HepG2 (cell line): ENCODE measurements around the gene FAAP100. TPM values are rescaled to one million over a fixed set of nuclear protein-coding genes. Genes with fewer than 3 reads are reported as not detected.
A peak's percentile ranks its signal among the peaks of the same experiment; 100 is the strongest.

Source experiments
- ATAC-seq: fragments of 200-7000 bp; cut with Tn5 transposase; 3 replicates; pipeline ENCODE4 v1.9.1; 2020; ENCODE audit warnings: mild to moderate bottlenecking, moderate library complexity
- BruUV-seq: library from RNA; stranded (reverse); fragments of 400-500 nt; replicated peaks from 2 replicates; lab custom pipeline; 2021; lab: Mats Ljungman, UMichigan
- CTCF ChIA-PET: fragments of 300-600 bp; formaldehyde crosslinking; extraction: SDS; loops from one replicate; lab custom pipeline; 2021; ENCODE audit warnings: low total read pairs, inconsistent platforms, low intra/inter-chr PET ratio; lab: Yijun Ruan, JAX
- POLR2A ChIA-PET: fragments of 350-600 bp; sonication (Branson Sonifier 250); formaldehyde crosslinking; loops from one replicate; lab custom pipeline; 2020; ENCODE audit warnings: antibody characterized with exemption, inconsistent platforms; lab: Yijun Ruan, JAX
- DNase-seq: peaks from one replicate; pipeline ENCODE4 v3.0.0-alpha.2; 2015; ENCODE audit warnings: low spot score
- FAIRE-seq: peaks from 3 replicates; lab custom pipeline; 2011; peaks lifted over from hg19 to GRCh38; lab: Jason Lieb, UNC
- H2AFZ ChIP-seq: one replicate; pipeline ENCODE4 v1.6.1; 2011; ENCODE audit warnings: low read length, inconsistent platforms
- H3K27ac ChIP-seq: fragments of 300-600 bp; 3 replicates; pipeline ENCODE4 v1.8.0; 2011; ENCODE audit warnings: mixed run types, mild to moderate bottlenecking, mixed read lengths, low read length, inconsistent platforms; ENCODE audit not compliant: insufficient read depth; ENCODE audit errors: extremely low read length
- H3K27me3 ChIP-seq, 2 experiments: fragments of 200-600 bp in 1 of 2; 2 replicates in 1 of 2; 3 replicates in 1 of 2; pipeline versions ENCODE4 v1.6.0 to v1.8.0; 2011; ENCODE audit warnings: low read length in 2 of 2, mild to moderate bottlenecking in 2 of 2, moderate library complexity in 2 of 2, inconsistent platforms in 1 of 2; ENCODE audit not compliant: insufficient read depth in 2 of 2, control insufficient read depth in 1 of 2
- H3K36me3 ChIP-seq, 2 experiments: fragments of 200-600 bp in 1 of 2; replicated peaks in 1 of 2; 2 replicates in 1 of 2; 3 replicates in 1 of 2; pipeline versions ENCODE4 v1.5.1 to v1.8.0; 2011; ENCODE audit warnings: low read length in 2 of 2, inconsistent platforms in 1 of 2; ENCODE audit not compliant: insufficient read depth in 2 of 2, control insufficient read depth in 1 of 2
- H3K4me1 ChIP-seq: 2 replicates; pipeline ENCODE4 v1.5.1; 2012; ENCODE audit warnings: low read length, inconsistent platforms; ENCODE audit not compliant: insufficient read depth
- H3K4me2 ChIP-seq: 2 replicates; pipeline ENCODE4 v1.6.0; 2011; ENCODE audit warnings: low read depth, low read length, inconsistent platforms
- H3K4me3 ChIP-seq, 3 experiments: fragments of 200-600 bp in 1 of 3; sonication (generic), shearing (Covaris generic) in 1 of 3; replicated peaks in 1 of 3; 2 replicates each; pipeline ENCODE4 v1.5.1; 2011 to 2016; ENCODE audit warnings: low read length in 3 of 3, inconsistent platforms in 2 of 3, low read depth in 2 of 3, mild to moderate bottlenecking in 2 of 3, control low read depth in 1 of 3, mixed read lengths in 1 of 3; ENCODE audit not compliant: insufficient read depth in 1 of 3
- H3K79me2 ChIP-seq: one replicate; pipeline ENCODE4 v1.6.1; 2011; ENCODE audit warnings: low read length, inconsistent platforms; ENCODE audit not compliant: insufficient read depth
- H3K9ac ChIP-seq: 2 replicates; pipeline ENCODE4 v1.6.0; 2011; ENCODE audit warnings: mild to moderate bottlenecking, low read depth, low read length, inconsistent platforms; ENCODE audit not compliant: insufficient read depth
- H3K9me3 ChIP-seq: 2 replicates; pipeline ENCODE4 v1.5.1; 2012; ENCODE audit warnings: mild to moderate bottlenecking, low read length
- H4K20me1 ChIP-seq: 2 replicates; pipeline ENCODE4 v1.6.0; 2011; ENCODE audit warnings: inconsistent platforms, mild to moderate bottlenecking, low read length, moderate library complexity; ENCODE audit not compliant: insufficient read depth
- ATF7 ChIP-seq, 2 experiments: fragments of 450-650 bp in 1 of 2; sonication (generic) in 1 of 2; formaldehyde crosslinking in 1 of 2; IDR thresholded peaks; 2 replicates each; pipeline versions ENCODE4 v1.4.0 to v1.6.1; 2016 to 2020; ENCODE audit warnings: antibody characterized with exemption in 1 of 2, mild to moderate bottlenecking in 1 of 2, missing genetic modification reagents in 1 of 2
- DRAP1 ChIP-seq: IDR thresholded peaks from 2 replicates; pipeline ENCODE4 v1.6.1; 2016; ENCODE audit warnings: missing genetic modification reagents, missing compliant biosample characterization
- HINFP ChIP-seq: sonication (generic); formaldehyde crosslinking; IDR thresholded peaks from 2 replicates; pipeline ENCODE4 v1.4.0; 2020; ENCODE audit warnings: low read depth, mild to moderate bottlenecking, missing genetic modification reagents
- NAIF1 ChIP-seq: sonication (generic); formaldehyde crosslinking; IDR thresholded peaks from 2 replicates; pipeline ENCODE4 v1.5.0; 2020; ENCODE audit warnings: mild to moderate bottlenecking, missing genetic modification reagents, borderline replicate concordance
- NKX3-1 ChIP-seq: sonication (generic); formaldehyde crosslinking; IDR thresholded peaks from 2 replicates; pipeline ENCODE4 v1.5.0; 2020; ENCODE audit warnings: missing genetic modification reagents
- NR1H2 ChIP-seq: sonication (generic); formaldehyde crosslinking; IDR thresholded peaks from 2 replicates; pipeline ENCODE4 v1.8.1; 2022; ENCODE audit warnings: low read depth, missing genetic modification reagents, borderline replicate concordance
- POLR2A ChIP-seq, 2 experiments: IDR thresholded peaks; 2 replicates each; pipeline ENCODE4 v1.6.1; 2011; ENCODE audit warnings: low read depth in 2 of 2, low read length in 2 of 2, mild to moderate bottlenecking in 1 of 2, moderate library complexity in 1 of 2; ENCODE audit not compliant: insufficient read depth in 1 of 2
- RFXAP ChIP-seq: sonication (generic); formaldehyde crosslinking; IDR thresholded peaks from 2 replicates; pipeline ENCODE4 v1.4.0; 2020; ENCODE audit warnings: missing genetic modification reagents, borderline replicate concordance
- SAFB2 ChIP-seq: sonication (generic); formaldehyde crosslinking; IDR thresholded peaks from 2 replicates; pipeline ENCODE4 v1.5.1; 2020; ENCODE audit warnings: missing genetic modification reagents, low read depth, mild to moderate bottlenecking, borderline replicate concordance
- SIN3A ChIP-seq: IDR thresholded peaks from 2 replicates; pipeline ENCODE4 v1.6.1; 2011; ENCODE audit warnings: low read depth, mild to moderate bottlenecking, control low read depth, low read length, borderline replicate concordance
- SSRP1 ChIP-seq: IDR thresholded peaks from 2 replicates; pipeline ENCODE4 v1.6.1; 2016; ENCODE audit warnings: control low read depth
- ZC3H13 ChIP-seq: sonication (generic); formaldehyde crosslinking; IDR thresholded peaks from 2 replicates; pipeline ENCODE4 v1.8.1; 2023; ENCODE audit warnings: mild to moderate bottlenecking, missing genetic modification reagents, moderate library complexity
- ZHX1 ChIP-seq: sonication (generic); formaldehyde crosslinking; IDR thresholded peaks from 2 replicates; pipeline ENCODE4 v1.8.1; 2022; ENCODE audit warnings: low read depth, mild to moderate bottlenecking, missing genetic modification reagents
- ZKSCAN5 ChIP-seq: sonication (generic); formaldehyde crosslinking; IDR thresholded peaks from 2 replicates; pipeline ENCODE4 v1.5.1; 2020; ENCODE audit warnings: mild to moderate bottlenecking, missing genetic modification reagents
- ZMYM3 ChIP-seq: sonication (generic); formaldehyde crosslinking; IDR thresholded peaks from 2 replicates; pipeline ENCODE4 v1.5.1; 2020; ENCODE audit warnings: mild to moderate bottlenecking, missing genetic modification reagents
- WGBS: methylation state at CpG from one replicate; pipeline ENCODE4 v1.1.6; 2017; ENCODE audit warnings: low lambda C conversion rate; 5-methylcytosine and 5-hydroxymethylcytosine counted together
- in situ Hi-C: cut with HindIII; loops from 2 replicates; pipeline ENCODE4 v1.10.0; 2017; ENCODE audit warnings: low pct_unique_long_range_greater_than_20kb; ENCODE audit not compliant: extremely low pct_ligation_motif_present
- intact Hi-C: fragments of 100-400 bp; cut with micrococcal nuclease; formaldehyde crosslinking; loops from one replicate; pipeline ENCODE4 v1.10.0; 2022; ENCODE audit not compliant: unreplicated experiment
- polyA plus RNA-seq, 8 experiments: library from polyadenylated mRNA; depleted of rRNA in 3 of 8; stranded (reverse) in 7 of 8; unstranded in 1 of 8; fragments of >200 nt; fragmentation: Illumina TruSeq in 4 of 8; extraction: Trizol in 4 of 8; gene quantifications; 2 replicates each; pipeline versions ENCODE4 v1.2.1 to v1.2.3, GENCODE V29; 2011 to 2016; ENCODE audit warnings: low read depth in 4 of 8, missing spikeins in 1 of 8, mixed read lengths in 1 of 8; ENCODE audit not compliant: insufficient read depth in 1 of 8
- total RNA-seq, 5 experiments: library from RNA; depleted of rRNA; stranded (reverse); fragments of >200 nt; fragmentation: Illumina TruSeq; extraction: Trizol; gene quantifications; 2 replicates each; pipeline ENCODE4 v1.2.3, GENCODE V29; 2016; ENCODE audit warnings: low read depth in 1 of 5

The FAAP100 gene
- total and polyA plus RNA-seq, 2 of the 13 experiments (the other 11 are each of a cell fraction or from before 2014, with no cell fraction given), result 7.6 to 20.8 TPM

GRCh38 chr17:81510785-81511553 is 41.2 kb downstream of the FAAP100 start (continued):
- 0 out of 2 replicates have a peak, but pooled peaks have one; percentile 52 for TF ChIP-seq ZHX1 (CRISPR knock-in tag)
- TF ChIP-seq ZC3H13 (CRISPR knock-in tag), result peak; percentile 76

- peaks cover 26% of the 10 kb centered on the region for H3K79me2 ChIP-seq
- peak overlapping the region; percentile 86 for H3K9ac ChIP-seq
- ATAC-seq (no peak), FAIRE-seq (no peak), DNase-seq (no peak)
- in situ Hi-C loops (no loop called here), intact Hi-C loops (loop anchor here (10.0 kb wide), 1 partner anchor 115 kb away; the partner anchor contains the start of gene BAHCC1)
- no peaks in the 10 kb centered on the region; a peak in 1 of 5 replicates for H3K27me3 ChIP-seq
- peaks cover 45% of the 10 kb centered on the region for H3K4me1 ChIP-seq
- H3K9me3 ChIP-seq, result no peaks in the 10 kb centered on the region
- peaks cover 14 to 23% of the 10 kb centered on the region in 2 experiments for H3K36me3 ChIP-seq
- peaks cover 42% of the 10 kb centered on the region for H4K20me1 ChIP-seq
- 77% methylated on average over 22 of the region's 22 CpGs for WGBS
- no peak overlapping the region for H2AFZ ChIP-seq
- H3K27ac ChIP-seq, result no peak overlapping the region
- H3K4me3 ChIP-seq, result peak overlapping the region; percentile 67 to 90 (median 75); a peak in 5 of 6 replicates
- H3K4me2 ChIP-seq, result peak overlapping the region; percentile 82
- BruUV-seq, result no TSS peak
- CTCF ChIA-PET, result no interaction called here
- POLR2A ChIA-PET, result interaction anchor here (1.2 to 1.5 kb wide), 2 partner anchors 21 to 115 kb away, joined by 3 read pairs; partner anchors contain the start of gene BAHCC1
- no peak for TF ChIP-seq ZKSCAN5 (CRISPR knock-in tag)
- 0 out of 2 replicates have a peak, but pooled peaks have one; percentile 11 for TF ChIP-seq SAFB2 (CRISPR knock-in tag)
- TF ChIP-seq NKX3-1 (CRISPR knock-in tag), result 0 out of 2 replicates have a peak, but pooled peaks have one; percentile 48
- TF ChIP-seq DRAP1 (CRISPR knock-in tag), result no peak
- 0 out of 2 replicates have a peak, but pooled peaks have one; percentile 13 for TF ChIP-seq NAIF1 (CRISPR knock-in tag)
- TF ChIP-seq HINFP (CRISPR knock-in tag), result no peak
- no peak for TF ChIP-seq RFXAP (CRISPR knock-in tag)
- TF ChIP-seq ZMYM3, result no peak
- TF ChIP-seq SSRP1 (CRISPR knock-in tag), result peak; percentile 17; the same call in 1 of the 2 replicates
- no peak for TF ChIP-seq ATF7 (IDR thresholded peaks at IDR 0.05)
- TF ChIP-seq ATF7 (CRISPR knock-in tag; IDR thresholded peaks at IDR 0.05), result 0 out of 2 replicates have a peak, but pooled peaks have one; percentile 2
- no peak for TF ChIP-seq NR1H2 (CRISPR knock-in tag)
- peak in 1 of 2 experiments; percentile 11; a peak in 1 of 4 replicates for TF ChIP-seq POLR2A (IDR thresholded peaks at IDR 0.05; ENCODE audit: insufficient read depth in 1 of 2, low read depth in 2 of 2, low read length in 2 of 2)
- 0 out of 2 replicates have a peak, but pooled peaks have one; percentile 3 for TF ChIP-seq SIN3A
Observed at GRCh38 chr17:81509972-81510784, 42.0 kb downstream of the FAAP100 start.
